ENCODE measurements around the gene EIF4A2. TPM values are rescaled to one million over a fixed set of nuclear protein-coding genes. Genes with fewer than 3 reads are reported as not detected.

Gene EIF4A2
- polyA plus RNA-seq, 1 of the 3 experiments (the other 2 are of a cell fraction), result 270 TPM

GRCh38 chr3:186814100-186814499 is 30.7 kb downstream of the EIF4A2 start:
- DNase-seq, result no peak
- no peaks in the 10 kb centered on the region for H3K9me3 ChIP-seq
- CTCF ChIA-PET, result no interaction called here
- 82% methylated on average over 4 of the region's 4 CpGs for WGBS (ENCODE audit: low lambda C conversion rate)
- no peaks in the 10 kb centered on the region for H3F3A ChIP-seq (replicated peaks; ENCODE audit: insufficient read depth)
- no peak overlapping the region for H2AFZ ChIP-seq (ENCODE audit: low read depth)
- no peak overlapping the region for H3K27ac ChIP-seq (ENCODE audit: low read depth in 2 of 2, low read length in 1 of 2)
- POLR2A ChIA-PET, result no interaction called here
- no peaks in the 10 kb centered on the region for H3K9me2 ChIP-seq
- H3K4me2 ChIP-seq, result no peak overlapping the region
- no peaks in the 10 kb centered on the region for H3K4me1 ChIP-seq (ENCODE audit: control insufficient read depth in 1 of 2, insufficient read depth in 2 of 2, low read depth in 1 of 2, low read length in 1 of 2)
- no peaks in the 10 kb centered on the region for H4K20me1 ChIP-seq (ENCODE audit: insufficient read depth)
- no peaks in the 10 kb centered on the region for H3K79me2 ChIP-seq (ENCODE audit: insufficient read depth)
- TF ChIP-seq YY1 (IDR thresholded peaks at IDR 0.05; ENCODE audit: low read depth), result no peak
- no peak for TF ChIP-seq CHD2 (IDR thresholded peaks at IDR 0.05; ENCODE audit: low read length, partially characterized antibody)
- no peak for TF ChIP-seq GATA2 (CRISPR knock-in tag; IDR thresholded peaks at IDR 0.05)
- no peak for TF ChIP-seq RFX5 (IDR thresholded peaks at IDR 0.05; ENCODE audit: low read length)
- no peak for TF ChIP-seq USF1 (IDR thresholded peaks at IDR 0.05; ENCODE audit: borderline replicate concordance, low read depth)
- TF ChIP-seq TAF1 (IDR thresholded peaks at IDR 0.05; ENCODE audit: borderline replicate concordance, low read depth, low read length), result no peak
- TF ChIP-seq RCOR1 (IDR thresholded peaks at IDR 0.05; ENCODE audit: low read length), result no peak
- TF ChIP-seq MAX (IDR thresholded peaks at IDR 0.05; ENCODE audit: low read depth), result no peak
- TF ChIP-seq SIN3A (IDR thresholded peaks at IDR 0.05; ENCODE audit: borderline replicate concordance, low read depth, low read length), result no peak
- TF ChIP-seq GABPA (IDR thresholded peaks at IDR 0.05; ENCODE audit: low read depth), result no peak
- no peak for TF ChIP-seq EP300 (IDR thresholded peaks at IDR 0.05; ENCODE audit: borderline replicate concordance in 1 of 2, low read depth in 1 of 2, low read length in 1 of 2)
- TF ChIP-seq EZH2phosphoT487 (IDR thresholded peaks at IDR 0.05; ENCODE audit: borderline replicate concordance, low read depth), result no peak
- TF ChIP-seq IRF3 (IDR thresholded peaks at IDR 0.05; ENCODE audit: low read depth, low read length), result no peak
- no peak for TF ChIP-seq ZBTB33 (IDR thresholded peaks at IDR 0.05; ENCODE audit: borderline replicate concordance, low read depth)
- TF ChIP-seq TEAD4 (IDR thresholded peaks at IDR 0.05; ENCODE audit: borderline replicate concordance, insufficient read depth), result no peak
- no peak for TF ChIP-seq PBX3 (IDR thresholded peaks at IDR 0.05)
- no peaks in the 10 kb centered on the region for H3K27me3 ChIP-seq (ENCODE audit: insufficient read depth)
- H3K9ac ChIP-seq, result no peak overlapping the region
- no peaks in the 10 kb centered on the region for H3K36me3 ChIP-seq (replicated peaks in 1 of 2; ENCODE audit: control insufficient read depth in 1 of 2, insufficient read depth in 2 of 2, low read length in 1 of 2)
- no peak overlapping the region for H3K4me3 ChIP-seq (ENCODE audit: low read depth in 2 of 2, low read length in 1 of 2)
